Activated CD4-positive, CD25-positive, alpha-beta regulatory T cell (primary cell): ENCODE data around the gene SRSF11.
"Not testable (repeated sequence)": the region's sequence is repeated elsewhere in the genome, so short reads cannot be mapped to it uniquely, and the experiment has no call there.

Experiments used
- DNase-seq, 4 experiments: peaks; one replicate each; lab custom pipeline; 2025; lab: John Stamatoyannopoulos, UW

Gene SRSF11

GRCh38 chr1:70221238-70222121, at the start of gene SRSF11:
SRSF11 (plus strand) TSS chr1:70221380; CDS start chr1:70221637, 257 bp downstream.
- peak; percentile 93 to 96 (median 94) for DNase-seq

GRCh38 chr1:70171512-70171911, 49.7 kb upstream of the SRSF11 start:
- DNase-seq = no peak

- DNase-seq = not testable (repeated sequence)
Observed at GRCh38 chr1:70185181-70185580, 36.0 kb upstream of the SRSF11 start.

- no peak for DNase-seq
Observed at GRCh38 chr1:70188522-70188921, 32.7 kb upstream of the SRSF11 start.

GRCh38 chr1:70190180-70190579, 31.0 kb upstream of the SRSF11 start:
- DNase-seq = no peak

GRCh38 chr1:70192446-70192845, 28.7 kb upstream of the SRSF11 start:
- DNase-seq = not testable (repeated sequence)

- DNase-seq = no peak
Observed at GRCh38 chr1:70194601-70195000, 26.6 kb upstream of the SRSF11 start.

- no peak for DNase-seq
Observed at GRCh38 chr1:70195342-70195741, 25.8 kb upstream of the SRSF11 start.

GRCh38 chr1:70196333-70196732, 24.8 kb upstream of the SRSF11 start:
- no peak for DNase-seq

GRCh38 chr1:70200065-70200464, 21.1 kb upstream of the SRSF11 start:
- DNase-seq = no peak

GRCh38 chr1:70202173-70202758, 18.9 kb upstream of the SRSF11 start:
- no peak for DNase-seq

- DNase-seq = no peak
Observed at GRCh38 chr1:70204139-70204538, 17.0 kb upstream of the SRSF11 start.

GRCh38 chr1:70204600-70204999, 16.6 kb upstream of the SRSF11 start:
- DNase-seq = no peak

- DNase-seq = no peak
Observed at GRCh38 chr1:70205071-70205433, 16.1 kb upstream of the SRSF11 start.

GRCh38 chr1:70205434-70206118, 15.6 kb upstream of the SRSF11 start, which contains the start of gene LRRC40:
LRRC40 (minus strand) TSS chr1:70205579; CDS start chr1:70205540, 39 bp downstream.
- DNase-seq = peak; percentile 90 to 95 (median 92)

GRCh38 chr1:70206833-70207232, 14.3 kb upstream of the SRSF11 start:
- not testable (repeated sequence) for DNase-seq

GRCh38 chr1:70207492-70207891, 13.7 kb upstream of the SRSF11 start:
- DNase-seq = no peak

GRCh38 chr1:70208292-70208691, 12.9 kb upstream of the SRSF11 start:
- no peak for DNase-seq

- DNase-seq = no peak
Observed at GRCh38 chr1:70210820-70211219, 10.4 kb upstream of the SRSF11 start.

- DNase-seq = no peak
Observed at GRCh38 chr1:70211541-70211940, 9.6 kb upstream of the SRSF11 start.

GRCh38 chr1:70220015-70220414, 1.2 kb upstream of the SRSF11 start:
- DNase-seq = no peak

- DNase-seq = no peak
Observed at GRCh38 chr1:70220517-70221237, 503 bp upstream of the SRSF11 start.
